Measurements from ENCODE around the gene ARHGAP25.

Gene ARHGAP25

DNA sequence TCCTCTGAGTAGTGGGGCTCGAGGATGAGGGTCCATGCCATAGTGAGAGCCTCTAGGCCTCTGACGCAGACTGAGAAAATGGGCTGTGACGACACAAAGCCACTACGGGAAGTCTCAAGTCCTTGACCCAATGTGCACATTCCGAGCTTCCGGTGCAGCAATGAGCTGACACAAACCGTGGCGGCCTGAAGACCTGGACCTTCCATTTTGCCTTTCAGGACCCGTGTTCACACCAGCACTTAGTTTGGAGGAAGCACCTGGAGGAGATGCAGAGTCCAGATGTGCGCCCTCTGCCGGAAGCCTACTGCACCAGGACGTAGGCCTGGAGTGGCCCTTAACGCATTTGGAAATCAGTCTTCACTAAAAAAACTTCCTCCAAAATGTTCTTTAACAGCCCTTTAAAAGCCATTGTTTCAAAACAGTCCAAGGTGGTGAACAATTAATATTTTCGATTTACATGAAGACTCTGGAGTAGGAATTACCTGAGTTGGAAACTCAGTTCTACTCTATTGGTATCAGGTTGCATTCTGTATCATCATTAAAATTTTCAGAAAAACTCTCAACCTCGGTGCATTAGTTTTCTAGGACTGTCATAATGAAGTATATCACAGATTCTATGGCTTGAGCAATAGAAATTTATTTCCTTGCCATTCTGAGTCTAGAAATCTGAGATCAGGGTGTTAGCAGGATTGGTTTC, 102.7 kb downstream of the ARHGAP25 start:
- peak in 32 of 42 donors; percentile 17 to 76 (median 38) for DNase-seq
- intact Hi-C loops (cut with DNase I), result loop anchor here (10.0 kb wide), 1 partner anchor 83 kb away; no protein-coding TSS in a partner anchor

DNA sequence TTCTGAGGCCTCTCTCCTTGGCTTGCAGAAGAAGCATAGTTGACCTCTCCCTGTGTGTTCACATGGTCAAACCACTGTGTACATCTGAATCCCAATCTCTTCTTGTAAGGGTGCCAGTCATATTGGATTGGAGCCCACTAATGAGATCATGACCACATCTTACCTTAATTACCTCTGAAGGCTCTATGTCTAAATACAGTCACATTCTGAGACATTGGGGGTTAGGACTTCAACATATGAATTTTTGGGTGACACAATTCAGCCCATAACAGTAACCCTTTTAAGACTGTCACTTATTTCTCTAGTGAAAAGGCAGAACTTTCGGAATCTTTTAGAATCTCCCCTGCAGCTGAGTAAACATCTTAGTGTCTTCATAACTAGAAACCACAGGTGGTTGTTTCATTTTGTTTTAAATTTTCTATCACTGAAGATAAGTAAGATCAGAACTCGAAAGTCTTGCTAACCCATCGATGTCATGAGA, 103.3 kb downstream of the ARHGAP25 start:
- intact Hi-C loops (cut with DNase I), result loop anchor here (10.0 kb wide), 1 partner anchor 83 kb away; no protein-coding TSS in a partner anchor
- DNase-seq, result no peak

DNA sequence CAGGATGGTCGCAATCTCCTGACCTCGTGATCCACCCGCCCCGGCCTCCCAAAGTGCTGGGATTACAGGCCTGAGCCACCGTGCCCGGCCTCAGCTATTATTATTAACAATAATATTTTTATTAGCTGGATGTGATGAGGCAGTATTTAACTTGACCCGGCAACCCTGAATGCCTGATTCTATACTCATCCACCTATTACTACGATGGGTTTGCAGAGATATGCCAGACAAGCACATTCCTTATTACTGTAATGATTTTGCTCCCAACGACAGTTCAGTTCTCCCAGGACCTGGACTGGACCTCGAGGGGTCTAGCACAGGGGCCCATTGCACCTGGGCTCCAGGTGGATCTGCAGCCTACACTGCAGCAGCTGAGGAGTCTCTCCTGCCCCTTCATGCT, 104.0 kb downstream of the ARHGAP25 start:
- intact Hi-C loops (cut with DNase I), result loop anchor here (10.0 kb wide), 1 partner anchor 84 kb away; no protein-coding TSS in a partner anchor
- no peak for DNase-seq

DNA sequence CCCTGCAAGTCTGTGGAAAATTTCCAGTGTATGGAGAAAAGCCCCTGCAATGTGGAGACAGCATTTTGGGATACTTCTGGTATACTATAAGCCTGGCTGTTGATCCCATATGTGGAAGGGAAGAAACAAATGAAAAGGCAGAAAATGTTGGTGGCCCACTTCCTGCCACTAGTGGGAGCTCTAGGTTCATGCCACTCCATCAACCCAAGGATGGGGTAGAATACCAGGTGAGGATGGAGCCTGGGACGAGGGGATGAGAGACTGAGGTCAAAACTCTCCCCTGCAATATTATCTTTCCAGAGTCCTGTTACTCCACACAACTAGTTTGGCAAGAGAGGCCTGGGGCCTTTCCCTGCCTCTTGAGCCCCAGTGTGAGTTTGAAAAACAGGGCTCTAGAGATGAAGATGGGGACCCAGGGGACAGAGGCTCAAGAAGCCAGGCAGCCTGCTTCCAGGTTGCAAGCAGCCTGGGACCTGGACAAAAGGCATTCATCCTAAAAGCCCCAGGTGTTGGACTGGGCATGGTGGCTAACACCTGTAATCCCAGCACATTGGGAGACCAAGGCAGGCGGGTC, 104.7 kb downstream of the ARHGAP25 start:
- intact Hi-C loops (cut with DNase I), result loop anchor here (10.0 kb wide), 1 partner anchor 85 kb away; no protein-coding TSS in a partner anchor
- no peak for DNase-seq

DNA sequence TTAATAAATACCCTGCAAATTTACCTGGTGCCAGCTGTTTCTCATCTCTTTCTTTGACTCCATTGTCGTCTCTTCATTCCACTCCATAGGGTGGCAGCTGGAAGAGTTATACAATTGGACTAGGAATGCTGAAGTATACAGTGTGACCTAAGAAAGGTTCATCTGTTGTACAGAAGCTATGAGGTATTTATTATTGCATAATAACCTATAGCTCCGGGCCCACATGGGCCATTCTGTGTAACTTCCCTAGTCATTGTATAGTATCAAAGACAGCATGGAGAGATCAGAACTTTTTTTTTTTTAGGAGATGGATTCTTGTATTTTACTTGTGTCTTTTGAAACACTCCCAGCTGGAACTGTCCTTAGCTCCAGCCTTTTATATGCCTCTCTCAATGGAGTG, 110.4 kb downstream of the ARHGAP25 start:
- no peak for DNase-seq

DNA sequence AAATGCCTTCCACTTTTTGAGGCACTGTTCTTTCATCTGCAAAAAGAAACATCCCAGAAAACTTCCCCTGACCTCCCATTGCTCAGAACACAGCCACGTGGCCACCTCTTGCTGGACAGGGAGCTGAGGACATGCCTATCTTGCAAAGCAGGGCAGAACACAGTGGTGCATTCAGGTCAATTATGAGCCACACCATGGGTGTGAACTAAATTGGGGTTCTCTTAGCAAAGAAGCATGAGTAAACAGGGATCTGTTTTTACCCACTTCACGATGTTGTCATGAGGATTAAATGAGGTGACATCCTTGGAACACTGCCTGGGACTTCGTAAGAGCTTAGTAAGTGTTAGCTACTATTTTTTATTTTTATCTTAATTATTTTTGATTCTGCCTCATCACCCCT, 111.5 kb downstream of the ARHGAP25 start:
- no peak for DNase-seq
- intact Hi-C loops (cut with DNase I), result no loop called here

More for the DNA sequence above, 110.4 kb downstream of the ARHGAP25 start:
- intact Hi-C loops (cut with DNase I), result no loop called here

DNA sequence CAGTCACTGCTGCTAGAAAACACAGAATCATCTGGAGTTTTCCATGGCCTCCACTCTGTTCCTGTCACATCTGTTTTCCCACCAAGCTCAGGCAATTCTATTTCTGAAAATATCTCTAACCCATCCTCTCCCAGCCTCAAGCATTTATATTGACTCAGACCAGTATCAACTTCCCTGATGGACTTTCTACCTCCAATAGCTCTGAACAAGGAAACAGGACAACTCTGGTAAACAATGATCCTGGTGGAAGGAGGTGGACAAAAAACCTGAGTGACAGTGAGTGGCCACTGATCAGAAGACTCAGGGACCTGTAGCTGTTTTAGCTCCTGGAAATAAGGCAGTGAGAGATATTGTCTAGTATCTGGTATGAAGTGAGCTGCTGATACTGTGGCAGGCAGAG, 113.1 kb downstream of the ARHGAP25 start:
- intact Hi-C loops (cut with DNase I), result no loop called here
- DNase-seq, result no peak

DNA sequence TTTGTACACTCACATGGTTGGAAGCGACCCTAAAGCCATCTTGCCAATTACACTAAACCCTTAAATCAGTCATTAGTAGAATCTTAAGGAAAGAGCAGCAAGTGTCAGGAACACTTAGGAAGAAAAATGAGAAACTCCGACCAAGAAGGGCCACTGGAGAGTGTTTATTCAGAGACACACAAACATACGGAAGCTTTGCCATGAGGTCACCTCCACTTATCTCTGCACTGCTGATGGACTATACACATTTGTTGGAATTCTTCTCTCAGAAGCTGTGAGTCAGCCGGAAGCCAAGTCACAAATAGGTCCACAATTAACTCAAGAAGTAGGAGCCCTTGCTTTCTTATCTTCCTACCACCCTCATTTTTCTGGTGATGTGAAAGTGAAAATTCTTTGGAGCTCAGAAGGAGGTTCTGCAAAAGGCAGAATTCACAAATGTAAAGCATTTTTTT, 115.0 kb downstream of the ARHGAP25 start:
- intact Hi-C loops (cut with DNase I), result no loop called here
- DNase-seq, result no peak

DNA sequence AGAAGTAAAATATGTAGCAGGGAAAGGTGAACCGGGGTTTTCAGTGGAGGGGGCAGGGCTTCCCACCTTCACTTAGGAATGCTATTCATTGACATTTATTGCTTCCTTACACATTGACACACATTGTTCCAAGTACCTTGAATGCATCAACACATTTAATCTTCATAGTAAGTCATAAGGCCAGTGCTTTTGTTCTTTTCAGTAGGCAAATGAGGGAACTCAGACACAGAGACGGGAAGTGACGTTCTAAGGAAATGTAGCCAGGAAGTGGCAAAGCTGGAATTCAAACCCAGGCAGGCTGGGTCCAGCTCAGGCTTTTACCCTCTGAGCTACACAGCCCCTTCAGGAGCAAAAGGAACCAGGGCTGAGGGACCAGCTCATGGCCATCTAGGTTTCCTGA, 115.9 kb downstream of the ARHGAP25 start:
- intact Hi-C loops (cut with DNase I), result no loop called here
- no peak for DNase-seq

DNA sequence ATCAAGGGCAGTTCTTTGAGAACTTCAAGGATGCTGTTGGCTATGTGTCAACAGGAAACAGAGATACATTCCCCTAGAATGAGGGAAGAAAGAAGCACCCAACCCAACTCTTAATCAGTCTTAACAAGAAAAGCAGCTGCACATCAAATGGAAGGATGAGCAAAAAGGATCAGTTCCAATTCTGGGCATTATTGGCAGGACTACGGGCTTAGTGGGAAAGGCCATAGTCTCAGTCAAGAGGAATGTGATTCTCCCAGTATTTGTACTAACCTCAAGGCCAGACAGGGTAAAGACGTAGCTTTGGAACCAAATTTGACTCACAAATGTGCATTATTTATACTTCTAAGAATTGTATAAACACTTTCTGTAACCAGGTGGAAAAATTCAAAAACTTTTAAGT, 118.4 kb downstream of the ARHGAP25 start:
- intact Hi-C loops (cut with DNase I), result no loop called here
- no peak for DNase-seq

DNA sequence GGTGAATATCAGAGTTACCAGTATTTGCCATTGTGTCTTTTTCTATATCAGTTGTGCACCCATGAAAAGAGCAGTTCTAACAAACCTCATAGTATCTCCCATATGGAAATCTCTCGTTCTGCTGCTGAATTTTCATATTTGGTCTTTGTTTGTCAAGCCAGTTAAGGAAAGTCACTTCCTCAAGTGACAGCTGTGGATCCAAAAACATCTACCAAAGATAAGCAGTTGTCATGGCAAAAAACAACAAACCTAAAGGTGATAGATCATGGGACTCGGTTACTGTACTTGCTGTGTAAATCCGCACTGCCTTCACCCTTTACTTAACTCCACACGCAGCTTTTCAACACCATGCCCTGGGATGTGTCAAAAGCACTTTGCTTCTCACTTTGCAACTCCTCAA, 119.3 kb downstream of the ARHGAP25 start:
- intact Hi-C loops (cut with DNase I), result no loop called here
- no peak for DNase-seq

DNA sequence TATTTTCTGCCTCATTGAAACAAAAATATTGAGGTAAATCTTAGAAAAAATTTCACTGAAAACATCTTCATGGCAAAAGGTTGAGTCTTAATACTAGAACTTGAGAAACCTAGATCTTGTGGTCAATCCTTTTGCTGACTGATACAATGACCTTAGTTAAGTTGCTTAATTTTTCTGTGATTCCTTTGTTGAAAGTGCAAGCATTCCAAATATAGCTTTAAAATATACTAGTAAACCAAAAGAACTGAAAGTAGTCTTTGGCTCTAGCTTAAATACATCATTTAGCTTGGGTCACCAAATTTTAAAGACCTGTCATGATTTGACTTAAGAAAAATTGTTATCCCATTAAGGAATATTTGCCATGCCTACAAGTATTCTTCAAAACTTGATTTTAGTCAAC, 119.9 kb downstream of the ARHGAP25 start:
- intact Hi-C loops (cut with DNase I), result no loop called here
- DNase-seq, result no peak

DNA sequence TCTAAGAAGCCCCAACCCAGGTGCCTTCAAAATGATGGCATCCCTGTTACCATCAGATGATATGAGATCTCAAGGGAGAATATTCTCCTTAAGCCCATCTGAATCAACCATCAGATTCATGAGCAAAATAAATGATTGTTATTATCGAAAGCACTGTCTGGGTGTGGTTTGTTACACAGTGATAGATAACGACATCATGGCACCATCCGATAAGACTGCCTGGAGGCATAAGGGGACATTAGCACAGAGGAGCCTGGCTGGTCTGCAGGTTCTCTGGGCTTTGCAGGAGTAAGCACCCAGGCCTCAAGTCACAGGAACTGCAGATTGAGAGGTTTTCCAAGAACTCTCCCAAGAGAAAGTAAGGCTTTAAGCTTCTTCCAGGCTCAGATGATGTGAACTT, 120.9 kb downstream of the ARHGAP25 start:
- intact Hi-C loops (cut with DNase I), result no loop called here
- DNase-seq, result no peak

DNA sequence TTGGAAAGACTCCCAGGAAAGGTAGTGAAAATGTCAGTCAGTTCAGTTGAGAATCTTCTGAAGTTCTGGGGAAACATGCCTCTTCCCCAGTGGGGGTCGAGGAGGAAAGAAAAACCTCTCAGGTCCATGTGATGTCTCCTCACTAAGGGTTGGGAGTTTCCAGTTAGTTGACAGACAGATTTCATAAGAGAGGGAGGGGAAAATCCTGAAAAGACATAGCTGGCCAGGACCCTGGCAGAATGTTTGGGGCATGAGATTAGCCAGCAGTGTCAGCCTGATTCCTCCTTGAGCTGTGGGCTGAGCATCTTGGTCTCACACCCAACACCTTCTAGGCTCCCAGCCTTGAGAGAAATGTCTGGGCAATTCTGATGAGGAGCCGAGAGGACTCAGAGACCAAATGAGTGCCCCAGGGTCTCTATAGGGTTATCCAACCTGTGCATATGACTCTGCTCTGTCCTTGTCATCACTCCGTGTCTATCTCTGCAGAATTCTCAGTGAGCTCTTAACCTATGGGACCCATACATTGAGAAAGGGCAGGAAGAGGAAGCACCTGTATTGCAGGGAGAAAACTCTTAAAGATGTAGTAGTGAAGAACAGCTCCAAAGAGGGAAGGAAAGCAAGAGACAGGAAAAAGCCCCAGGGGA, 122.7 kb downstream of the ARHGAP25 start:
- no peak for DNase-seq
- intact Hi-C loops (cut with DNase I), result no loop called here

DNA sequence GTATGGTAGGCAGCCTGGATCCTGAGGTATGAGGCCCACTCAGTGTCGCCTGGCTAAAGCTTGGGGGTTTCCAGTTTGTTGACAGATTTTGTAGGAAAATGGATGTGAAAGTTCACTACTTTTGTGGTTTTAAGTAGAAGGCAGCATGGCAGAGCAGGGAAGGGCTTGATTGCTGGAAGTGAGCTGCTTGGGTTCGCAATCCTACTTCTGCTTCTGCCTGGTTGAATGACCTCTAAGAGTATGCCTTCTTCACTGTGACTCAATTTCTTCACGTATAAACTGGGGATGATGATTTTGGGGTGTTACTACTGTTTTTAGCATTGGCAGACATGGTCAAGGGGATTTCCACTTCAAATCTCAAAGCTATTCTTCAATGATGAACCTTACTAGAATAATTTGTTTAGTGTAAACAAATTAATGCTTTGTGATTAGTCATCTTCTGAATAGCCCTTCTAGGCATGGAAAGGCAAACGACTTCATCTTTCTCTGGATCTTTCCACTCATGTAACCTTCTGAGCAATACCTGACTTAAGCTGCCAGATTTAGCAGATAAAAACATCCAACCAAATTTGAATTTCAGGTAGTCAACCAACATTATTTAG, 123.3 kb downstream of the ARHGAP25 start:
- no peak for DNase-seq
- intact Hi-C loops (cut with DNase I), result no loop called here

DNA sequence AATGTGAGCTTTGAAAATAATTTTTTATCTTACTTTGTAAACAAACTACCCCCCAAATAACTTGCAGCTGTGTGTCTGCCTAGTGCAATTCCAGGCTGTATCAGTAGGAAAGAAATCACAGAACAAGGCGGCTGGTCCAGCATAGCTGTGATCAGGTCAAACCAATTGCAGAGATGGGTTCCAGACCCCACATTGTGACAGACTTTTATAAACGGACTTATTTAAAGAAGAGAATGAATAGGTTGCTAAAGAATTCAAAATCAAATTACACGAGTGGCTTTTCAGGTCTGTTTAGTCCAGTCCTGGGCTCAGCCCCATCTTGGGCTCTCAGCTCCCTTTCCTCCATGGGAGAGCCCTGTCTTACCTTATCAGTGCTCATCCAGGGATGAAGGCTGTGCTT, 125.5 kb downstream of the ARHGAP25 start:
- DNase-seq, result no peak
- intact Hi-C loops (cut with DNase I), result no loop called here

DNA sequence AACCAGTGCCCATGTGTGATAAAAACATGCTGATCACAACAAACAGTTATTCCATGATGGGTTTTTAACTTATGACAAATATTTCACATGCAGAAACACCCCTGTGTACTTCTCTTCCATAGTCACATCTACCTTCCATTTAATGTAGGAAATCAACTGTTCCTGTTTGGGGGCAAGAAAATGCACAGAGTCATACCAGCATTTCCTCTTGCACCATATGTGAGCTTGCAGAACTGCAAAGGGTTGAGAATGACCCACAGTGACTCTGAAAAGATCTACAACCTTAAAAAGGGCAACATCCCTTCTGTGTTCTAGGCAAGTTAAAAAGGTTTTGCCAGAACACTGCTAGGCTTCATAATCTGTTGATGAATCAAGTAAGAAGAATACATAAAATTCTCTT, 126.7 kb downstream of the ARHGAP25 start:
- intact Hi-C loops (cut with DNase I), result no loop called here
- DNase-seq, result no peak

DNA sequence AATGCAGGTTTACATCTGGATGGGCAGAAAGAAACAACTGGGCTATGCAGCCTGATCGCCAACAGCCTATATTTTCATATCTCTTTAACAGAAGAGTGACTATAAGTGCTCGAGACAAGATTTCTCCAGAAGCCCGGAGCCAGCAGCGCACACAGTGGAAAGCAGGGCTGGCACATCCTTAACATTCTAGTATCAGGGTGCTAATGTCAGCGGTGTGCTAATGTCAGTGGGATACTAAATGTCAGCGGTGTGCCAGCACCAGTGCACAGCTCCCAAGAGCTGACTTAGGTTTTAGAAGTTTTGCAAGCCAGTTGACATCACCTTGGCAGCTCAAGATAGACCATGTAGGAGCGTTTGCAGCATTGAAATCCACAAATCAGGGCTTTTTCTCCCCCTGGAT, 128.3 kb downstream of the ARHGAP25 start:
- intact Hi-C loops (cut with DNase I), result no loop called here
- DNase-seq, result no peak

DNA sequence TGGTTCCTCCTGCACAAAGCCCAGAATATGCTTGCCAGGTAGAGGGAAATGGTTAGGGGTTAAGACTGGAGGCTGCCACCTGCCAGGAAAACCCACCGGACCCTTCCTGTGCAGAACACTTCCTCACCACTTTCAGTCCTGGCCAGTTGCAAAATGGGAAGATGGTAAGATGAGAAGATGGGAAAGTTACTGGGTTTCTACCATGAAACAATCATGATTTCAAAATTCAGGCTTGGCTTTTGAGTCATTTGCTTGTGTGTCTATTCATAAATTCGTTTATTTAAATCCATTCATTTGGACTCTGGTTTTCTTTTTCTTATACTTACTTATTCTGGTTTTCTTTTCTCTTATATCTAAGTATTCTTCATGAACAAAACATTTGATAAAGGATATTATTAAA, 129.4 kb downstream of the ARHGAP25 start:
- DNase-seq, result no peak
- intact Hi-C loops (cut with DNase I), result no loop called here

DNA sequence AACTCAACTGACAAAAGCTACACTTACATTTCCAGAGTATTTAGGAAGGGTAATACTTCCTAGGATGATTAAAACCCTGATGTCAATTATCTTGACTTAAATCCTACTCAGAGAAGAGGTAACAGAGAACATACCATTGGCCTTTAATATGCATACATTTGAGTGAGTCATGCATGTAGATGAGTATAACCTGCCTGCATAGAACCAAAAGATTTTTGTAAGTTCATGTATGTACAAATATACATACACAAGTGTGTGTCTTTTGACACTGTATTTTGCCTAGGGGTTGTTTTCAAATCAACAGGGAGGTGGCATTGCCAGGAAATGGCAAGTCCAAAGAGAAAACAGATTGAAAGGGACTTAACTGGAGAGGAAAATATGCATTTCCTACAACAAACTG, 130.5 kb downstream of the ARHGAP25 start:
- no peak for DNase-seq
- intact Hi-C loops (cut with DNase I), result no loop called here

Measured in head of caudate nucleus (tissue), 42 donors.